Hepatocyte (in vitro differentiated cells): ENCODE results near the gene PIK3C2G.

Experiments used
- EZH2 ChIP-seq: fragments of 200-600 bp; sonication (generic); IDR thresholded peaks from 2 replicates; pipeline ENCODE4 v1.6.1; 2016; ENCODE audit warnings: antibody characterized with exemption, mild to moderate bottlenecking, borderline replicate concordance
- TF ChIP-seq, protein P1 (sequence below): fragments of 200-600 bp; sonication (generic); IDR thresholded peaks from 2 replicates; pipeline ENCODE4 v1.5.1; 2016; ENCODE audit warnings: antibody characterized with exemption, mild to moderate bottlenecking; ENCODE audit not compliant: poor library complexity

DNA sequence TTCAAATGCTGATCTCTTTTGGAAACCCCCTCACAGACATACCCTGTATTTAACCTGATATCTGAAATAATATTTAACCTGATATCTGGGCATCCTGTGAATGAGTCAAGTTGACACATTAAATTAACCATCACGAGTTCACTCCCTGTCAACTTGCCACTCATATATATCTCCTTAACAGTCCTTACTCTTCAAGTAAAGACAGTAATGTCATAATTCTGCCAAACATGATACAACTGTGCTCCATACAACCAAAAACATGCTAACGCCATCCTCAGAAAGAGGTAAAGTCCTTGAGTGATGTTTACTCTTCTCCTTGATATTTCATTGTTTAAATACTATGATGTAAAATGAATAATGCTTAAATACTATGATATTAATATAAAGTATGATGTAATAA is 371.5 kb downstream of the PIK3C2G start:
- TF ChIP-seq, protein P1, sequence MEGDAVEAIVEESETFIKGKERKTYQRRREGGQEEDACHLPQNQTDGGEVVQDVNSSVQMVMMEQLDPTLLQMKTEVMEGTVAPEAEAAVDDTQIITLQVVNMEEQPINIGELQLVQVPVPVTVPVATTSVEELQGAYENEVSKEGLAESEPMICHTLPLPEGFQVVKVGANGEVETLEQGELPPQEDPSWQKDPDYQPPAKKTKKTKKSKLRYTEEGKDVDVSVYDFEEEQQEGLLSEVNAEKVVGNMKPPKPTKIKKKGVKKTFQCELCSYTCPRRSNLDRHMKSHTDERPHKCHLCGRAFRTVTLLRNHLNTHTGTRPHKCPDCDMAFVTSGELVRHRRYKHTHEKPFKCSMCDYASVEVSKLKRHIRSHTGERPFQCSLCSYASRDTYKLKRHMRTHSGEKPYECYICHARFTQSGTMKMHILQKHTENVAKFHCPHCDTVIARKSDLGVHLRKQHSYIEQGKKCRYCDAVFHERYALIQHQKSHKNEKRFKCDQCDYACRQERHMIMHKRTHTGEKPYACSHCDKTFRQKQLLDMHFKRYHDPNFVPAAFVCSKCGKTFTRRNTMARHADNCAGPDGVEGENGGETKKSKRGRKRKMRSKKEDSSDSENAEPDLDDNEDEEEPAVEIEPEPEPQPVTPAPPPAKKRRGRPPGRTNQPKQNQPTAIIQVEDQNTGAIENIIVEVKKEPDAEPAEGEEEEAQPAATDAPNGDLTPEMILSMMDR = no peak
- no peak for TF ChIP-seq EZH2
